Urinary bladder (tissue), 4 donors: ENCODE measurements around the gene UGT2B28. TPM values are rescaled to one million over a fixed set of nuclear protein-coding genes. Genes with fewer than 3 reads are reported as not detected.
"Not testable (repeated sequence)": the region's sequence is repeated elsewhere in the genome, so short reads cannot be mapped to it uniquely, and the experiment has no call there.

Source experiments
- DNase-seq: peaks from one replicate; pipeline ENCODE4 v3.0.0-alpha.2; 2015; ENCODE audit errors: extremely low spot score
- H3K27ac ChIP-seq: one replicate; pipeline ENCODE4 v1.5.1; 2013; ENCODE audit warnings: low read depth, mild to moderate bottlenecking, moderate library complexity
- H3K36me3 ChIP-seq: one replicate; pipeline ENCODE4 v1.6.1; 2013; ENCODE audit warnings: mild to moderate bottlenecking, moderate library complexity; ENCODE audit not compliant: insufficient read depth
- H3K4me1 ChIP-seq: one replicate; pipeline ENCODE4 v1.6.1; 2013; ENCODE audit warnings: mild to moderate bottlenecking, moderate library complexity; ENCODE audit not compliant: insufficient read depth
- H3K4me3 ChIP-seq: one replicate; pipeline ENCODE4 v1.5.1; 2013; ENCODE audit warnings: low read depth, low read length
- WGBS: extraction: QIAGEN DNeasy Blood & Tissue Kit; methylation state at CpG from one replicate; pipeline ENCODE4 v1.1.7; 2013; 5-methylcytosine and 5-hydroxymethylcytosine counted together
- polyA plus RNA-seq: library from polyadenylated mRNA; stranded (reverse); fragments of 200-250 nt; gene quantifications from one replicate; pipeline ENCODE4 v1.2.3, GENCODE V29; 2013
- total RNA-seq: library from RNA; depleted of rRNA; stranded (reverse); fragments of >200 nt; gene quantifications from one replicate; pipeline ENCODE4 v1.2.3, GENCODE V29; 2014
- donor health status: healthy with polysubstance abuse.
- donor health status: healthy.

The UGT2B28 gene
- total RNA-seq (not detected), polyA plus RNA-seq (not detected)

DNA sequence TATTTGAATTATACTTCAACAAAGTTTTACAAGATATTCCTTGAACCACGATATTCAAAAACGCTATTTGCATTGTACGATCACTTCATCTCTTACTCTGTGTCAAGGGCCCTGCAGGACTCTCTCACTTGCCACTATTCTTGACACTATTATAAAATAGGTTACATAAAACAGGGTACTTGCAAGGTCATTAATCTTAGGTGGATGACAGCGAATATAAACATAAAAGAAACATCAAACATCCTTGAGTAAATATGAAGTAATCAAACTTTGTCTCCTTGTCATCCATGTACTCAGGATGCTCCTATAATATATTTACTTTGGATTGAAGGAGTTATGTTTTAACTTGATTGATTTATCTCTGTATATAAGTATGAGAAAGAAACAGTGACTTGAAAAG is at the start of gene UGT2B28:
UGT2B28 (plus strand) TSS at position 395 of the 400 bp plus-strand sequence. CDS start 26 bp downstream, outside the sequence.
- not testable (repeated sequence) for H3K27ac ChIP-seq, DNase-seq, H3K36me3 ChIP-seq, H3K4me1 ChIP-seq, H3K4me3 ChIP-seq
- 56% methylated on average over 4 of the region's 4 CpGs for WGBS

DNA sequence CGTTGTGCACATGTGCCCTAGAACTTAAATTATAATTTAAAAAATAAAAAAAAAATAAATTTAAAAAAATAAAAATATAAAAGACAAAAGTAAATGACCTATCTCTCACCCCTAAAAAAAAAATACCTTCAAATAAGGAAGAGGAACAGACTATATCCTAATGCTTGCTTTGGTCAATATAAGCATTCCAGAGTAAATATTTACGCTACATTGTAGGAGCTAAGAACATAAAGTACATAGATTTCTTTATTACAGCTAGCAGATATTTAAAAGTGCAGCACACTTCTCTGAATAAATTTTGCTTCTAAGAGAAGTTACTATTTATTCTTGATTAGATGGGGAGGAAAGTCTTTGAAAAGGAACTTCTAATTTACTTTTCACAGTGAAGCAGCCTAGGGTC is 41.2 kb upstream of the UGT2B28 start:
- Histone ChIP-seq H3K27ac (no peak overlapping the region), H3K36me3 (no peaks in the 10 kb centered on the region), H3K4me3 (no peak overlapping the region), H3K4me1 (no peaks in the 10 kb centered on the region)
- DNase-seq = no peak
- 79% methylated on average over 2 of the region's 2 CpGs for WGBS

DNA sequence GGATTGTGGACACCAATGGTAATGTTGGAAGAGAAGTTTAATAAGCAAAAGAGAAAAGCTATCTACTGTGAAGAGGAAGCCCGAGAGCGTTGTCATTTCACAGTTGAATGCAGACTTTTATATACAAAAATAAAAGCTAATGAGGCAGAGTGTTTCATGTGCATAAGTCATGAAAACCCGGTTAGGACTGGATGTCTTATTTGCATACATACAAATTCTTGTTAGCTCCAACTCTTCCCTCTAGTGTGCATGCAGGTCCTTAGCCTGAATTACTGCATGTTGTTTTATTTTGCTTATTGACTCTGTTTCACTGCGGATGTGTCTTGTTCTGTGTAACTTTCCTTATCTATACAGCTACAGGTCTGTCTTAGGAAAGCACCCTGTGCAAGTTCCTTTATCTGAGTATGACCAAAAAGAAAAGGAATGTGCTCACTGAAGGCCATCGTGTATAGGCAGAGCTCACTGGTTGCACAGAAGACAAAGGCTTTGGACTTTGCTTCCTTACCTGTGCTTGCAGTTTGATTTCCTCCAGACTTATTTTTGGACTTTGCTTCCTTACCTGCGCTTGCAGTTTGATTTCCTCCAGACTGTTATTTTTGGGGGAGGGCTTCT is 40.6 kb upstream of the UGT2B28 start:
- DNase-seq = no peak
- H3K27ac ChIP-seq = no peak overlapping the region
- WGBS = 61% methylated on average over 6 of the region's 6 CpGs
- H3K36me3 ChIP-seq = no peaks in the 10 kb centered on the region
- no peak overlapping the region for H3K4me3 ChIP-seq
- H3K4me1 ChIP-seq = no peaks in the 10 kb centered on the region

DNA sequence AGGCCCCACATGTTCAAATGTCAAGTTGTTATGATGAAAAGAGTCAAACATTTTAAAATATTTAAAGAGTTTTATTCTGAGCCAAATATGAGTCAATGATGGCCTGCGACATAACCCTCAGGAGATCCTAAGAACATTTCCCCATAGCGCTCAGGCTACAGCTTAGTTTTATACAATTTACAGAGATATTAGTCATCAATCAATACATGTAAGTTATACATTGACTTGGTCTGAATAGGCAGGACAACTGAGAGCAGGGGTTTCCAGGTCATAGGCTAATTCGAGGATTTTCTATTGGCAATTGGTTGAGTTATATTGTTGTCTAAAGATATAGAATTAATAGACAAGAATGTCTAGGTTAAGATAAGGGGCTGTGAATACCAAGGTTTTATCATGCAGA is 39.5 kb upstream of the UGT2B28 start:
- 87% methylated on average over 3 of the region's 3 CpGs for WGBS

DNA sequence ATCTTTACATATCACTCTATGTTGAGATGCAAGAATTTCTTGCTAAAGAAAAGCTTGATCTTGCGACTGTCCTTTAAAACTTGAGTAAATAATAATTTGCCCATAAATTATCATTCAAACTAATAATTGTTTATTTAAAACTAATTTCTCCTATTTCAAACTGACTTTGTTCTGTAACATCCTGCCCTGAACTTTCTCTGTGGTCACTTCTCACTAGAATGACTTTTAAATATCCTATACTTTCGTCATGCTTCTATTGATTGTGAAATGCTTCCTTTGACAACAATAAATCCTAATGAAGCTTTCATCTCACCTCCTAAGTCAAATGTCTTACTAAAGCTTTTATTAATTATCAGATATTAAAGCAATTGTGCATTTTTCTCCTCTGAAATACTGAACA is 38.5 kb upstream of the UGT2B28 start:
- DNase-seq, H3K27ac ChIP-seq, H3K36me3 ChIP-seq, H3K4me1 ChIP-seq, H3K4me3 ChIP-seq: not testable (repeated sequence)
- 81% methylated on average over 2 of the region's 2 CpGs for WGBS

More for the DNA sequence above, 39.5 kb upstream of the UGT2B28 start:
- not testable (repeated sequence) for H3K4me1 ChIP-seq, H3K27ac ChIP-seq, DNase-seq, H3K4me3 ChIP-seq, H3K36me3 ChIP-seq

DNA sequence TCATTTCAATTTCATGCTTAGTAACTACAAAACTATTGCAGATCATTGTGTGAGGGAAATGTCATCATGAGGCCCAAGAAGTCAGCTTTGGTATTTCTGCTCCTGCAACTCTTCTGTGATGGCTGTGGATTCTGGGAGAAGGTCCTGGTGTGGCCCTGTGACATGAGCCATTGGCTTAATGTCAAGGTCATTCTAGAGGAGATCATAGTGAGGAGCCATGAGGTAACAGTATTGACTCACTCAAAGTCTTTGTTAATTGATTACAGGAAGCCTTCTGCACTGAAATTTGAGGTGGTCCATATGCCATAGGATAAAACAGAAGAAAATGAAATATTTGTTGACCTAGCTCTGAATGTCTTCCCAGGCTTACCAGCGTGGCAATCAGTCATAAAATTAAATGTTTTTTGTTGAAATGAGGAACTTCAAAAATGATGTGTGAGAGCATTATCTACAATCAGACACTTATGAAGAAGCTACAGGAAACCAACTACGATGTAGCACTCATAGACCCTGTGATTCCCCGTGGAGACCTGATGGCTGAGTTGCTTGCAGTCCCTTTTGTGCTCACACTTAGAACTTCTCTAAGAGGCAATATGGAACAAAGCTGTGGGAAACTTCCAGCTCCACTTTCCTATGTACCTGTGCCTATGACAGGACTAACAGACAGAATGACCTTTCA is 37.6 kb upstream of the UGT2B28 start:
- not testable (repeated sequence) for H3K4me3 ChIP-seq, DNase-seq, H3K27ac ChIP-seq, H3K4me1 ChIP-seq, H3K36me3 ChIP-seq
- WGBS = 87% methylated on average over 3 of the region's 3 CpGs

DNA sequence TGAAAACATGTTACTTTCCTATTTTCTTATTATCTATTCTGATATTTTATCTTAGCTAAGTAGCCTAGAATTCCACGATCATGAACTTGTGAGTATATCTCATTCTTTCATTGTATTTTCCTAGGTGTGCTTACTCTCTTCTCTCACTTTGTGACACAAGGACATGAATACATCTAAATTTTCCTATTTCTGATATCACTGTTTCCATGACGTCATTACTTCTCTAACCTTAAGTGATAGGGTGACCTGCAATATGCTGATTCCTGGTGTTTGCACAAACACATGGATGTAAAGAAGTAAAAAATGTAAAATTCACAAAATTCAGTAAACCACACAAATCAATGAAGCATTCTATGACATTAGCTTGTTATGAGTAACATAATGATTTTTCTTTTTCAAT is 29.4 kb upstream of the UGT2B28 start:
- WGBS = 82% methylated on average over 2 of the region's 2 CpGs

DNA sequence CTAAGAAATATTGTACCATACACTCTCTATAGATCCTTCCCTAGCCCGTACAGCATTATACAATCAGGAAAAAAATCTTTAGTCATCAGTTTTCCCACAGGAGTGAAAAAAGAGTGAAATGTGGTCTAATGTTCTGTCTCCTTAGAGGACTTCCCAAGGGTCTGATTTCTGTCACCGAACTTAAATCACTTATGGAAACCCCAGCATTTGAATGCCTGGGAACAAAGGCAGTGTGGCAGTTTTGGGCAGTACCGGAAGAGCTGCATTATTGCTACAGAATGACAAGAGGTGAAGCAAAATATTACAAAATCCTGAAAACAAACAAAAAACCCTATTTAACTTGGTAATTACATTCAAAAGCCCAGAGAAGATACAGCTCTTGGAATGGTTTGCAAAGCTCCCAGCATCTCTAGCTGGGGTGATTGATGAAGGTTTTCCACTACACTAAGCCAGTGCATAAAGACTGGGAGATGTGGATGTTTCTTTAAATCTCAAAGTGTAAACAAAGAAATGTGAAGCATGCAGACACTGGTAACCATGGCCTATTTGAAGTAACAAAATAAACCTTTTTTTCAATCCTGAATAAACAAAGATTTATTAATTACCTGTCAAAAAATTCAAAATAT is 27.0 kb upstream of the UGT2B28 start:
- DNase-seq, H3K4me3 ChIP-seq, H3K4me1 ChIP-seq, H3K36me3 ChIP-seq, H3K27ac ChIP-seq: not testable (repeated sequence)
- 86% methylated on average over 3 of the region's 3 CpGs for WGBS

More for the DNA sequence above, 29.4 kb upstream of the UGT2B28 start:
- not testable (repeated sequence) for H3K27ac ChIP-seq, DNase-seq, H3K4me1 ChIP-seq, H3K4me3 ChIP-seq, H3K36me3 ChIP-seq

DNA sequence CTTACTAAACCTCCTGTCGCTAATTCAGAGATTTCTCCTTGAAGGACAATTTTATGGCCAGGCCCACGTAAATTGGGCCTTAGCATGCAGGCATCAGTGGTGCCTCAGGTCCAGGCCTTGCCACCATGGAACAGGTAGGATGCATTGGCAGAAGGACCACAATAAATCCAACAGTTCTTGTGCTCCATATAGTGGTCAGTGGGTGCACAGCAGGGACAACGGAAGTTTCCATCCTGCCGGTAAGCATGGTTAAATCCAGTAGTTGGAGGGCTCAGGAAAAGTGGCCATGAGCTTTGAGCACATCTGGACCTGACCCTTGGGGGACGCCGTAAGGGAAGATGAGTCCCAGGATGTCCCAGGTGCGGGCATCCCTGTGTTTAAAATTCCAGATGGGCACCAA is 11.7 kb upstream of the UGT2B28 start:
- H3K27ac ChIP-seq, H3K4me1 ChIP-seq, H3K4me3 ChIP-seq, DNase-seq, H3K36me3 ChIP-seq: not testable (repeated sequence)
- 96% methylated on average over 7 of the region's 7 CpGs for WGBS

DNA sequence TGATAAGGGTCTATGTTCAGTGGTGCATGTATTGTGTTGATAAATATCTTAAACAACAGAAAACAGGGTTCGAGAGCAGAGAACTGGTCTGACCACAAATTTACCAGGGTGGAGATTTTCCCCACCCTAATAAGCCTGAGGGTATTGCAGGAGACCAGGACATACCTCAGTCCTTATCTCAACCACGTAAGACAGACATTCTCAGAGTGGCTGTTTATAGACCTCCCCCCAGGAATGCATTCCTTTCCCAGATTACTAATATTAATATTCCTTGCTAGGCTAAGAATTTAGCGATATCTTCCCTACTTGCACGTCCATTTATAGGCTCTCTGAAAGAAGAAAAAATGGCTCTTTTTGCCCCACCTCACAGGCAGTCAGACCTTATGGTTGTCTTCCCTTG is 16.1 kb downstream of the UGT2B28 start:
- H3K4me1 ChIP-seq, H3K4me3 ChIP-seq, H3K36me3 ChIP-seq, DNase-seq, H3K27ac ChIP-seq: not testable (repeated sequence)
- 78% methylated on average over 4 of the region's 4 CpGs for WGBS

DNA sequence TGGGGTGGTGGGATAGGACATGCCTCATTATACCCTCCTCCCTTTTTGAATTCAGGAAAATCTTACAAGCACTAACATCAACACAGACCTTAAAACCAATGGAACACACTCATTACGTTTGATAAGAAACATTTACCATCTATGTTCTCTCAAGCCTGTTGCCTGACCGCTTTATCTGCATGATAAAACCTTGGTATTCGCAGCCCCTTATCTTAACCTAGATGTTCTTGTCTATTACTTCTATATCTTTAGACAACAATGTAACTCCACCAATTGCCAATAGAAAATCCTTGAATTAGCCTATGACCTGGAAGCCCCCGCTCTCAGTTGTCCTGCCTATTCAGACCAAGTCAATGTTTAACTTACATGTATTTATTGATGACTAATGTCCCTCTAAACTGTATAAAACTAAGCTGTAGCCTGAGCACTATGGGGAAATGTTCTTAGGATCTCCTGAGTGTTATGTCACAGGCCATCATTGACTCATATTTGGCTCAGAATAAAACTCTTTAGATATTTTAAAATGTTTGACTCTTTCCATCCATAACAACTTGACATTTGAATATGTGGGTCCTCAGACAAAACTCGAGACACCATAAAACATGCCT is 28.3 kb downstream of the UGT2B28 start:
- H3K27ac ChIP-seq, H3K4me3 ChIP-seq, DNase-seq, H3K36me3 ChIP-seq, H3K4me1 ChIP-seq: not testable (repeated sequence)
- 50% methylated on average over 5 of the region's 5 CpGs for WGBS

DNA sequence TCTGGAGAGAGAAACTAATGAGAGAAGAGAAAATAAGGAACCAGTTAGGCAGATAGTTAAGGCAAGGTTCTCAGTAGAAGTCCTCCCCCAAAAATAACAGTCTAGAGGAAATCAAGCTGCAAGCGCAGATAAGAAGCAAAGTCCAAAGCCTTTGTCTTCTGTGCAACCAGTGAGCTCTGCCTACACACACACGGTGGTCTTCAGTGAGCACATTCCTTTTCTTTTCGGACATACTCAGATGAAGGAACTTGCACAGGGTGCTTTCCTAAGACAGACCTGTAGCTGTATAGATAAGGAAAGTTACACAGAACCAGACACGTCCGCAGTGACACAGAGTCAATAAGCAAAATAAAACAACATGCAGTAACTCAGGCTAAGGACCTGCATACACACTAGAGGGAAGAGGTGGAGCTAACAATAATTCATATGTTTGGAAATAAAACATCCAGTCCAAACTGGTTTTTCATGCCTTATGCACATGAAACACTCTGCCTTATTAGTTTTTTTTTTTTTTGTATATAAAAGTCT is 29.3 kb downstream of the UGT2B28 start:
- DNase-seq = peak; percentile 56

DNA sequence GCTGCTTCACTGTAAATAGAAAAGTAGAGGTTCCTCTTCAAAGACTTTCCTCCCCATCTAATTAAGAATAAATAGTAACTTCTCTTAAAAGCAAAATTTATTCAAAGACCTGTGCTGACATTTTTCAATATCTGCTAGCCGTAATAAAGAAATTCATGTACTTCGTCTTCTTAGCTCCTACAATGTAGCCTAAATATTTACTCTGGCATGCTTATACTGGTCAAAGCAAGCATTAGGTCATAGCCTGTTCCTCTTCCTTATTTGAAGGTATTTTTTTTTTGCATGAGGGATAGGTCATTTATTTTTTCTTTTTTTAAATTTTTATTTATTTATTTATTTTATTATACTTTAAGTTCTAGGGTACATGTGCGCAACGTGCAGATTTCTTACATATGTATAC is 30.0 kb downstream of the UGT2B28 start:
- H3K36me3 ChIP-seq, H3K4me3 ChIP-seq, DNase-seq, H3K4me1 ChIP-seq: not testable (repeated sequence)
- WGBS = 80% methylated on average over 4 of the region's 4 CpGs
- peak overlapping the region; percentile 2 for H3K27ac ChIP-seq

More for the DNA sequence above, 29.3 kb downstream of the UGT2B28 start:
- H3K4me1 ChIP-seq, H3K36me3 ChIP-seq, H3K4me3 ChIP-seq: not testable (repeated sequence)
- H3K27ac ChIP-seq = peak overlapping the region; percentile 18
- WGBS = 74% methylated on average over 5 of the region's 5 CpGs
